SK-N-SH treated with all-trans-retinoic acid at 6 μM for 48 hours (cell line): ENCODE data around the gene NDUFA5.
"Not testable (repeated sequence)": the region's sequence is repeated elsewhere in the genome, so short reads cannot be mapped to it uniquely, and the experiment has no call there.

Experiments
- ESRRG ChIP-seq: fragments of 250-450 bp; sonication (Bioruptor Pico); IDR thresholded peaks from 2 replicates; pipeline ENCODE4 v1.6.1; 2021; ENCODE audit warnings: mild to moderate bottlenecking
- GLIS3 ChIP-seq: fragments of 250-450 bp; sonication (Bioruptor Pico); IDR thresholded peaks from 2 replicates; pipeline ENCODE4 v1.5.0; 2020; ENCODE audit warnings: mild to moderate bottlenecking, moderate library complexity
- TCF4 ChIP-seq: fragments of 250-450 bp; sonication (Bioruptor Pico); IDR thresholded peaks from 2 replicates; pipeline ENCODE4 v1.8.0; 2021; ENCODE audit warnings: mild to moderate bottlenecking, moderate library complexity, borderline replicate concordance
- ZFP30 ChIP-seq: fragments of 450-650 bp; formaldehyde crosslinking; IDR thresholded peaks from 2 replicates; pipeline ENCODE4 v1.5.0; 2022; ENCODE audit warnings: mild to moderate bottlenecking, moderate library complexity
- ZNF565 ChIP-seq: fragments of 450-650 bp; formaldehyde crosslinking; conservative IDR thresholded peaks from 2 replicates; pipeline ENCODE4 v1.5.0; 2020; ENCODE audit warnings: low read depth, mild to moderate bottlenecking, moderate library complexity

DNA sequence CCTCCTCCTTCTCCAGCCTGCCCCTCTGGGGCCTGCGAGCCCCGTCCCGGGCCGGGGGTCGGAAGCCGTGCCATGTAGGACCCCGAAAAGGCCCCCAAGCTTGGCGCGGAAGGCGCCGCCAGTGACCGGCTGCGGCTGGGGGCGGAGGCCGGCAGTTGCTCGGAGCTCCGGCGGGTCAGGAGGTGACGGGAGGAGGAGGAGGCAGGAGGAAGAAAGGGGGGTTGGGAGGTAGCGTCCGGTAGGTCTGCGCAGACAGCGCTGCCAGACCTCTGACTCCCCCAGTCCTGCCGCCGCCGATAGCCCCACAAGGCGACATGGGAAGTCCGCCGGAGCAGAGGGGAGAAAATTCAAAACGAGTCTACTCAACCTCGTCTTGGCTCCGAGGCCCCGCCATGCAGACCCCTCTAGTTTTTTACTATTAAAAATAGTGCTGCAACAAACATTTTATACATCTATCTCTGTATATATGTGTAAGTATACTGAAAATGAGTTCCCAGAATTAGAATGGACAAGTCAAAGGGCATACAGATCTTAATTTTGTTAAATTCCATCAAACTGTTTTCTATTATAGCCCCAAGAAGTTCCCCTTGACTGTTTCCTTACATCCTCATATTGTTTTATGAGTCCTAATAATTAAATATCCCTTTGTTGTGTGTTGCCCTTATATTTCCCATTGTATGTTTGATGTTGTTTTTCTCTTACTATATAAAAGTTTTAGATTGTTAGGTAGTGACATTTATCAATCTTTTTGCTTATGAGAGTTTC lies 24.6 kb downstream of the NDUFA5 start:
- not testable (repeated sequence) for TF ChIP-seq ZFP30 (CRISPR knock-in tag); TCF4 (CRISPR knock-in tag); GLIS3 (CRISPR knock-in tag); ZNF565; ESRRG (CRISPR knock-in tag)
